T47D (cell line): ENCODE data around the gene DNA2.
A peak's percentile ranks its signal among the peaks of the same experiment; 100 is the strongest.
"Not testable (repeated sequence)": the region's sequence is repeated elsewhere in the genome, so short reads cannot be mapped to it uniquely, and the experiment has no call there.

Source experiments
- DNase-seq, 2 experiments: peaks; one replicate each; pipeline versions ENCODE4 v3.0.0 to v3.0.0-alpha.2; 2011 to 2012; ENCODE audit warnings: low read depth in 1 of 2, low spot score in 1 of 2
- JUND ChIP-seq: IDR thresholded peaks from 2 replicates; pipeline ENCODE4 v1.6.1; 2012; ENCODE audit warnings: low read depth
- in situ Hi-C: cut with HindIII; loops from 2 replicates; pipeline ENCODE4 v1.10.0; 2016; ENCODE audit warnings: low sequenced_read_pairs, low pct_unique_long_range_greater_than_20kb

DNA2 gene, protein sequence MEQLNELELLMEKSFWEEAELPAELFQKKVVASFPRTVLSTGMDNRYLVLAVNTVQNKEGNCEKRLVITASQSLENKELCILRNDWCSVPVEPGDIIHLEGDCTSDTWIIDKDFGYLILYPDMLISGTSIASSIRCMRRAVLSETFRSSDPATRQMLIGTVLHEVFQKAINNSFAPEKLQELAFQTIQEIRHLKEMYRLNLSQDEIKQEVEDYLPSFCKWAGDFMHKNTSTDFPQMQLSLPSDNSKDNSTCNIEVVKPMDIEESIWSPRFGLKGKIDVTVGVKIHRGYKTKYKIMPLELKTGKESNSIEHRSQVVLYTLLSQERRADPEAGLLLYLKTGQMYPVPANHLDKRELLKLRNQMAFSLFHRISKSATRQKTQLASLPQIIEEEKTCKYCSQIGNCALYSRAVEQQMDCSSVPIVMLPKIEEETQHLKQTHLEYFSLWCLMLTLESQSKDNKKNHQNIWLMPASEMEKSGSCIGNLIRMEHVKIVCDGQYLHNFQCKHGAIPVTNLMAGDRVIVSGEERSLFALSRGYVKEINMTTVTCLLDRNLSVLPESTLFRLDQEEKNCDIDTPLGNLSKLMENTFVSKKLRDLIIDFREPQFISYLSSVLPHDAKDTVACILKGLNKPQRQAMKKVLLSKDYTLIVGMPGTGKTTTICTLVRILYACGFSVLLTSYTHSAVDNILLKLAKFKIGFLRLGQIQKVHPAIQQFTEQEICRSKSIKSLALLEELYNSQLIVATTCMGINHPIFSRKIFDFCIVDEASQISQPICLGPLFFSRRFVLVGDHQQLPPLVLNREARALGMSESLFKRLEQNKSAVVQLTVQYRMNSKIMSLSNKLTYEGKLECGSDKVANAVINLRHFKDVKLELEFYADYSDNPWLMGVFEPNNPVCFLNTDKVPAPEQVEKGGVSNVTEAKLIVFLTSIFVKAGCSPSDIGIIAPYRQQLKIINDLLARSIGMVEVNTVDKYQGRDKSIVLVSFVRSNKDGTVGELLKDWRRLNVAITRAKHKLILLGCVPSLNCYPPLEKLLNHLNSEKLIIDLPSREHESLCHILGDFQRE

DNA sequence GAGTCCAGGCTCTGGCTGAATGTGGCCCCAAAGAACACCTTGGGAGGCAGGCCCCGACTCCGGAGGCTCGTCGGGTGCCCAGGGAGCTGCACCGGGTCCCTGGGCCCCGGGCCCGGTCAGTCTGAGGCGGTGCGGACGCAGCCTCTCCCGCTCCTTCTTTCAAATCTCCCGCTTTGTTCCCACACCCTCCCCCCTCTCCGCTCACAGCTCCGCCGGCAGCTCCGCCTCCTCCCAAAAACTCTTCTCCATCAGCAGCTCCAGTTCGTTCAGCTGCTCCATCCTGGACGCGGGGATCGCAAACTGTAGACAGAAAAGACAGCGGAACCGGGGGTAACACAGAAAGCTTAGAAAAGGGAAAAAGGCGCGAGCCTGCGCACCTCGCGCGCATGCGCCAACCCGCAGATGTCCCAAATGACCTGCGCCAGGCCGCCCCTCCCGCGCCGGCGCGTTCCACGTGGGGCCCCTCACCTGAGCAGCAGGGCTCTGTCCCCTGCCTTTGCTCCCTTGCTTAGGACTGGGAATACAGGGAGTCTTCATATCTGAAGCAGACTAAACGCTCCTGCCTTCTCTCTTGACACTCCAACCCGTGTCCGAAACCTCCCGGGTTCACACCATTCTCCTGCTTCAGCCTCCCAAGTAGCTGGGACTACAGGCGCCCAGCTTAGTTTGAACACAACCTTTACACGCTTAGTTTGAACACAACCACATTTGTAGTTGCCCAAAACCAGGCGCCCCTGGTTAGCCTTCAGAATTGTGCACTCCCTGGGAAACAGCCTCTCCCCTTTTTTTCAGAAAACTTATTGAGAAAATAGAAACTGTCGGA is at the start of gene DNA2:
DNA2 (minus strand) TSS at position 388 of the 823 bp plus-strand sequence; CDS start at position 279, 109 bp downstream.
- peak; percentile 86 to 94 for DNase-seq
- in situ Hi-C loops: no loop called here
- no peak for TF ChIP-seq JUND

DNA sequence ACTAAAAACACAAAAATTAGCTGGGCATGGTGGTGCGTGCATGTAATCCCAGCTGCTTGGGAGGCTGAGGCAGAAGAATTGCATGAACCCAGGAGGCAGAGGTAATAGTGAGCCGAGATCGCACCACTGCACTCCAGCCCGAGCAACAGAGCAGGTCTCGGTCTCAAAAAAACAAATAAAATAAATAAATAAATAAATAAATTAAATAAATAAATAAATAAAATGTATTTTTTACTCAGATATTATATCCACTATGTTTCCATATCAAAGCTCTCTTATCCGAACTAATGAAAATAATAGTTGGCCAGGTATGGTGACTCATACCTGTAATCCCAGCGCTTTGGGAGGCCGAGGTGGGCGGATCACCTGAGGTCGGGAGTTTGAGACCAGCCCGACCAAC is 46.8 kb upstream of the DNA2 start:
- DNase-seq, in situ Hi-C loops: not testable (repeated sequence)

DNA sequence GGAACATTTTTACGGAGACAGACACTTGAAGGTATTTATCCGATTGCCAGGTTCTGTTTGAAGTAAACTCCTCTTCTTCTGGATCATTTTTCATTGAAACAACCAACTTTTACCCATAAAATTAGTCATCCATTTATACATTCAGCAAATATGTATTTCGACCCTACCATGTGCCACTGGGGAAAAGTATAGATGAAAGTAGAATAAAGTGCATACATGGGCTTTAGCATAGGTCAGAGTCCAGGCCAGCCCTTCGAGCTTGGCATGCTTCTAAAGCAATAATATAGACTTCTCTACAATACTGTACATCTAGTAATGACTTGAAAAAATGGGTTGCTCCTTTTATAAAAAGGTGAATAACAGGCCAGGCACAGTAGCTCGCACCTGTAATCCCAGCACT is 45.4 kb upstream of the DNA2 start:
- in situ Hi-C loops: no loop called here
- TF ChIP-seq JUND: no peak
- DNase-seq: no peak

DNA sequence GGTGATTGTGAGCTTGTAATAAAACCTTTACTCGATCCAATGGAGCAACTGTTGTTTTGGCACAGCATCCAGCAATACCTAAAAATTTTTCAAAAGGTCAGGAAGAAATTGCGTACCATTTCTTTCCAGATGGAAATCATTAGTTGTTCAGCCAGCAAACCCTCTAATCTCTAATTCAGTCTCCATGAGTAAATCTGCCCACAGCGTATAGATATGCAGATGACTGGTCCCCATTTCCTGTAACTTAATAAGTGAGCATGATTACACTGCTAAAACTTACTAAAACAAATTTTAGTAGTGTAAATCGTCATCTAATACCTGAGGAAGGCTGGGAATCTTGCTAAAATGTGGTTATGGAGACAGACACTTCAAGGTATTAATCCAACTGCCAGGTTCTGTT is 45.0 kb upstream of the DNA2 start:
- in situ Hi-C loops: no loop called here
- TF ChIP-seq JUND: peak; percentile 76
- DNase-seq: peak; percentile 22 to 28

DNA sequence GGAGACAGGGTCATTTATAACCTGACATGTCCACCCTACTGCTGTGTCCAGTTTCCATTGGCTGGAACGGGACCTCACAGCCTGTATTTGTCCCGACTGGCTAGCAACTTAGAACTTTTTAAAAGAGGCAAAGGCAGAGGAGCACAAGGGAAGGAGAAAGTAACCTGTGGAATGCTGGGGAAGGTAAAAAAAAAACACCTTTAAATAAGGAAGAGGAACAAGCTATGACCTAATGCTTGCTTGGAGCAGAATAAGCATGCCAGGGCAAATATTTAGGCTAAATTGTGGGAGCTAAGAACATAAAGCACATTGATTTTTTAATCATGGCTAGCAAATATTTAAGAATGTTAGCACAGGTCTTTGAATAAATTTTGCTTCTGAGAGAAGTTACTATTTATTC is 44.4 kb upstream of the DNA2 start:
- peak in 1 of 2 experiments; percentile 74 for DNase-seq
- in situ Hi-C loops: not testable (repeated sequence)
- TF ChIP-seq JUND: peak; percentile 45; the same call in 1 of the 2 replicates

DNA sequence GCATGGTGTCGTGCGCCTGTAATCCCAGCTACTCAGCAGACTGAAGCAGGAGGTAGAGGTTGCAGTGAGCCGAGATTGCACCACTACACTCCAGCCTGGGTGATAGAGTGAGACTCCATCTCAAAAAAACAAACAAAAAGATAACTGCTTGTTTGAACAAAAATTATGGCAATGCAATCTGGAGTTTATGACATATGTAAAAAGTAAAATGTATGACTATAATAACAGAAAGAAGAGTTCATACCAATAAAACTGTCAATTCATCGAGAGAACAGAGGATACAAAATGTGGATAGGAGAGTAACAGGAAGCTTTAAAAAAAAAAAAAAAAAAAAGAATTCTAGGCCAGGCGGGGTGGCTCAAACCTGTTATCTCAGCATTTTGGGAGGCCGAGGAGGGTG is 36.3 kb upstream of the DNA2 start:
- no peak for TF ChIP-seq JUND
- no peak for DNase-seq
- in situ Hi-C loops: no loop called here

DNA sequence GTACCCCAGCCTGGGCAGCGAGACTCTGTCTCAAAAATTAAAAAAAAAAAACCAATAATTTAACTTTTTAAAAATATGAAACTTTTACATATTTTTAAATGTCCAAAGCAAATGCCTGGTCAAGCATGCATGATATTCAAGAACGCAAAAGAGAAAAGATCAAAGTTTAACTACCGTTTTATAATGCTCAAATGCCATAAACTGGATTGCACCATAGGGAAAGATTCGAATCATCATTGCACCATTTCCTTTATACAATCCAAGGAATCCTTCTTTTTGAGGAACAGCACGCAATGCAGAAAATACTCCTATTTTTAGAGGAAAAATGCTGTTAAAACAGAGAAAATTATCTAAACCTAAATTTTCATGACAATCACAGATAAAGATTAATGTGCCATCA is 34.6 kb upstream of the DNA2 start:
- in situ Hi-C loops: no loop called here
- no peak for DNase-seq
- TF ChIP-seq JUND: no peak

DNA sequence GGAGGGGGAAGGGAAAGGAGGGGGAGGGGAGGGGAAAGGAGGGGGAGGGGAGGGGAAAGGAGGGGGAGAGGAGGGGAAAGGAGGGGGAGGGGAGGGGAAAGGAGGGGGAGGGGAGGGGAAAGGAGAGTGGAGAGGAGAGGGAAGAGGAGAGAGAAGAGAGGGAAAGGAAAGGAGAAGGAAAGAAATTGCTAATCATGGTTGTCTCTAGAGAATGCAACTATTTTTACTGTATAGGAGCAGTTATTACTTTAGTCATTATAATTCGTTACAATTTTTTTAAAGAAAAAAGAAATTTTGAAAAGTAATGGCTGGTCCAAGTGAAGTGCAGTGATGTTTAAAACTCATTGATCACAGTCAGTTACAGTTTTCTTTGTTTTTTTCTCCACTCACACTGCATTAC is 31.1 kb upstream of the DNA2 start:
- in situ Hi-C loops: no loop called here
- TF ChIP-seq JUND: no peak
- no peak for DNase-seq

DNA sequence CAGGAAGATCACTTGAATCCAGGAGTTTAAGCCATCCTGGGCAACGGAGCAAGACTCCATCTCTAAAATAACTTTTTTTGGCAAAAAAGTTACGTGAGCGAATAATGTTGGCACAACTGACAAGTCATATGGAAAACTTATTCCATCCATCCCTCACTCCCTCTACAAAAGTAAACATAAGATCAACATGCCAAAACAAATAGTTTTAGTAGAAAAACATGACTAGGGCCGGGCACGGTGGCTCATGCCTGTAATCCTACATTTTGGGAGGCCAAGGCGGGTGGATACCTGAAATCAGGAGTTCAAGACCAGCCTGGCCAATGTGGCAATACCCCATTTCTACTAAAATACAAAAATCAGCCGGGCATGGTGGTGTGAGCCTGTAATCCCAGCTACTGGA is 29.9 kb upstream of the DNA2 start:
- DNase-seq: peak in 1 of 2 experiments; percentile 26
- in situ Hi-C loops: no loop called here

DNA sequence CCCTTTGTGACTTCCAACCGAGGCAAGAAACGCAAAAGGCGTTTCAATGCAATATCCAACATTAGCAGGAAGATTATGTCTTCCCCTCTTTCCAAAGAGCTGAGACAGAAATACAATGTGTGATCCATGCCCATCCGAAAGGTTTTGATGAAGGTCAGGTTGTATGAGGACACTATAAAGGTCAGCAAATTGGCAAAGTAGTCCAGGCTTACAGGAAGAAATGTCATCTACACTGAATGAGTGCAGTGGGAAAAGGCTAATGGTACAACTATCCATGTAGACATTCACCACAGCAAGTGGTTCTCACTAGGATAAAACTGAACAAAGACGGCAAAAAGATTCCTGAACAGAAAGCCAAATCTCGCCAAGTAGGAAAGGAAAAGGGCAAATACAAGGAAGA is 27.8 kb upstream of the DNA2 start:
- in situ Hi-C loops: no loop called here
- no peak for DNase-seq
- no peak for TF ChIP-seq JUND

More for the DNA sequence above, 29.9 kb upstream of the DNA2 start:
- TF ChIP-seq JUND: no peak

DNA sequence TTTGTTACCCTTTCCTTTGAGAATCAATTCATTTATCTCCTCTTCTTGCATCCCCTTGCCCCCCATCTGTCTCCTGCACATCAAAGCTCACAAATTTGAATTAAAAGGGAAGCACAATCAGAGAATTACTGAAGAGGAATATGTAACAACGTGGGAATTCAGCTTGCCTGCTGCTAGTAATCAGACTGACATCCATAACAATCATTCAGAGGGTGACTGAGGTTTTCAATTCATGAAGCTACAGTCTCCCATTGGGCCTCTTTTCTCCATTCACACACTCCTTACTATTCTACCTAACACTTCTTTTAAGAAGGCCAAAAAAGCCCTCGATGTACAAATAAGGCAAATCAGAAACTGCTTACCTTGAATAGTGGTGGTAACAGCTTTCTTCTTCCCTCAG is 24.3 kb upstream of the DNA2 start:
- in situ Hi-C loops: no loop called here
- TF ChIP-seq JUND: no peak

DNA sequence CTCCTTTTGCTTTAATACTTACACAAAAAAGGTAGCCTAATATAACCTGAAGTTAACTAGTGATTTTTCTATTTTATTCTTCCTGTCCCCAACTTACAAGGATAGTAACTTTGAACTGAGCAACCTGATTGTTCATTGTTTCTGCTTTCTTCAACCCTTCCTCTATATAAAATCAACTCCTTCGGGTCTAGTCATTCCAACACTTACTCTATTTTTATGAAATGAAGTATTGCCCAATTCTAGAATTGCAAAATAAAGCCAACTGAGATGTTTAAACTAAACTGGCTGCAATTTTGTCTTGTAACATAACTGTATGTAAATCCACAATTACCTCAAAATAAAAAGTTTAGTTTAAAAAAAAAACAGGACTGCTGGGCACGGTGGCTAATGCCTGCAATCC is 20.3 kb upstream of the DNA2 start:
- in situ Hi-C loops: no loop called here
- no peak for TF ChIP-seq JUND
- no peak for DNase-seq

More for the DNA sequence above, 24.3 kb upstream of the DNA2 start:
- DNase-seq: no peak
